Pulmonary artery endothelial cell (primary cell): ENCODE results near the gene CHD9. TPM values are rescaled to one million over a fixed set of nuclear protein-coding genes. Genes with fewer than 3 reads are reported as not detected.
"Not testable (repeated sequence)": the region's sequence is repeated elsewhere in the genome, so short reads cannot be mapped to it uniquely, and the experiment has no call there.

Experiments
- DNase-seq: peaks from one replicate; pipeline ENCODE4 v3.0.0-alpha.2; 2011; ENCODE audit warnings: low read depth, low spot score
- total RNA-seq: library from RNA; depleted of rRNA; stranded (reverse); fragments of >200 nt; gene quantifications from 2 replicates; pipeline ENCODE4 v1.2.3, GENCODE V29; 2014

Gene CHD9
- total RNA-seq, 1 donor from 2014 or later: 31.5 TPM

GRCh38 chr16:53281859-53282258 lies 227.1 kb downstream of the CHD9 start:
- DNase-seq: no peak

GRCh38 chr16:53282328-53282727 lies 227.5 kb downstream of the CHD9 start:
- DNase-seq: no peak

DNA sequence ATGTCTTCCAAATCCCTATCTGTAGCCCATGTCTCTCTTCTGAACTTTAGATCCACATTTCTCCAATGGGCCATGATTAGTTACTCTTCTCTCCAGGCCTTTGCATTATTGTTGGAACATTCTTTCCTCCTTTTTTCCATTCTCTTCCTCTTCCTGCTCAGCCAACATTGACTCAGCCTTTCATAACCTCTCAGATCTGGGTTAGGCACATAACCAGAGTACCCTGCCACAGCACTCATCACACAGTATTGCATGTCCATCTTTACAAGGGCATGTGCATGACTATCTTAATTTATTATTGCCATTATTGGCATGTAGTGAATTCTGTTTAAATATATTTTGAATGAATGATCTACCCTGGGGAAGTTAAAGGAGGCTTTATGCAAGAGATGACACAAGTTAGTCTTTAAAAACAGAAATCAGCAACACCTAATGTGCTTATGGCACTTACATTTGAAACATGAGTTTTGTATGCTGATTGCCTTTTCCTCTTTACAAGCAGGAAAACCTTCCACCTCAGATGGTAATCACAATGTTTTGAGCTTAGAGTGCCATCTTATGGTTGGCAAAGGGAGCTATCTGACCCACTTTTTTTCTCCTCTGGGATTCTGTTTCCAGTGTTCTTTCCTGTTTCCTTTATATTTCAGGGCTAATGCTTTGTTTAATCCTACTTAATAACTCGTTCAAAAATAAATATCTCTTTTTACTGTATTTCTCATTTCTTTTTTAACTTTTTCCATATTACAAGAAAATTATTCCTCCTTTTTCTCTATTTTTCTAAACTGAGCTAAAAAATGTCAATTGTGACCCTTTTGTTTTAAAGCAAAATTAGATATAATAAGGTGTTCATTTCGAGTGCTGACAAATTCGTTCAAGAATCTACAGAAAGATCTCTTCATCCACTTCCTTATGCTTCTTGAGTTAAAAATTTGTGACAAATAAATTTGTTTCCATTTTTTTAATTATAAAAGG lies 228.5 kb downstream of the CHD9 start:
- DNase-seq: peak; percentile 33

GRCh38 chr16:53285236-53285635 lies 230.4 kb downstream of the CHD9 start:
- no peak for DNase-seq

GRCh38 chr16:53290520-53290919 lies 235.7 kb downstream of the CHD9 start:
- no peak for DNase-seq

GRCh38 chr16:53291757-53292392 lies 237.1 kb downstream of the CHD9 start:
- no peak for DNase-seq

DNA sequence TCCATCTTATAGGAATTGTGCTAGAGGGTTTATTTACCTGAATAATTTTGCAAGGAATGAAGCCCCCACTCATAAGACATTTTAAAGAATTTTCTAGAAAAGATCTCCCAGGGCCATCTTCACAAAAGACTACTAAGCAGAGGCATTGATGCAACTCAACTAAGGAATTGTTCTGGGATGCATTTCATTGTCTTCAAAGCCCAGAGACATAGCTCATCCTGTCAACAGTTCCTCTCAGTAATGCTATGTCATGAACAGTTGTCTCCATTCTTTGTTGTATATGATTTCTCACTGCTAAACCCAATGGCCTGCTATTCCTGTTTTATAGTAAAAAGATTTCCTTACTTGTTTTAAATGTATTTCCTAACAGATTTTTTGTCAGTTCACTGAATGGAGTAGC lies 242.7 kb downstream of the CHD9 start:
- DNase-seq: no peak

- no peak for DNase-seq
These were observed 249.5 kb downstream of the CHD9 start for GRCh38 chr16:53304334-53304733.

GRCh38 chr16:53305743-53306142 lies 251.0 kb downstream of the CHD9 start:
- DNase-seq: no peak

DNA sequence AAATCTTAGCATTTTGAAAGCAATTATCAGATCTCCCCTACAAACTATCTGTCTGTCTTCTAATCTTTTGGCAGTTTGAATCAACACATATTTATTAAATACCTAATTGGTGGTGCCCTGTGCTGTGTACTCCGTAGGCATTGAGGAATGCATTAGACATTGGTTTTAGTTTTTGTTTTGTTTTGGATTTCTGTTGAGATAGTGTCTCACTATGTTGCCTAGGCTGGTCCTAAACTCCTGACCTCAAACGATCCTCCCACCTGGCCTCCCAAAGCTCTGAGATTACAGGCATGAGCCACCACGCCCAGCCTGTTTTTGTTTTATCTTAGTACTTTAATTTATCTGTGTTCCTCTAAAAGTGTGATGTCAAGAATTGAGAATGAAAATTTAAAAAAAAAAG lies 254.7 kb downstream of the CHD9 start:
- DNase-seq: no peak

GRCh38 chr16:53320992-53321391 lies 266.2 kb downstream of the CHD9 start:
- DNase-seq: no peak

DNA sequence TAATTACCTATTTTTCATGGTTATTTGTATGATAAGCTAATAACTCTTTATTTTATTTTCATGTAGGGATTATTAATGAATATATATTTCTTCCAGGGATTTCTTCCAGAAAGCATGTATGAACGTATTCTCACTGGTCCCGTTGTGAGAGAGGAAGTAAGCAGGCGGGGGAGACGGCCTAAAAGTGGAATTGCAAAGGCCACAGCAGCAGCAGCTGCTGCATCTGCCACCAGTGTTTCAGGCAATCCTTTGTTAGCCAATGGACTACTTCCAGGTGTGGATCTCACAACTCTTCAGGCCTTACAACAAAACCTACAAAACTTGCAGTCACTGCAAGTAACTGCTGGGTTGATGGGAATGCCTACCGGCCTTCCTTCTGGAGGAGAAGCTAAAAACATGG lies 269.1 kb downstream of the CHD9 start:
- no peak for DNase-seq

GRCh38 chr16:53330991-53331390 lies 276.2 kb downstream of the CHD9 start:
- not testable (repeated sequence) for DNase-seq

GRCh38 chr16:53334581-53334980 lies 279.8 kb downstream of the CHD9 start:
- DNase-seq: no peak

DNA sequence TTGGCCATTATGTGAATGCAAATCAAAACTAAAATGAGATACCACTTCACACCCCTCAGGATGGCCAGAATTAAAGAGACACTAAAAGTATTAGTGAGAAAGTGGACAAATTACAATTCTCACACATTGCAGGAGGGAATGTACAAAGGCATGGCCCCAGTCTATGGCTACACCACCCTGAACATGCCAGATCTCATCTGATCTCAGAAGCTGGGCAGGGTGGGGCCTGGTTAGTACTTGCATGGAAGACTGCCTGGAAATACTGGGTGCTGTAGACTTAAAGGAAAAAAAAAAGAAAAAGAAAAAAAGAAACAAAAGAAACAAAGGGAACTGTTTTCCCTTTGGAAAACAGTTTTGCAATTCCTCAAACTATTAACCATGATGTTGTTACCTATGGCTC lies 282.5 kb downstream of the CHD9 start:
- no peak for DNase-seq

- DNase-seq: no peak
These were observed 287.0 kb downstream of the CHD9 start for GRCh38 chr16:53341792-53342191.

- DNase-seq: no peak
These were observed 300.3 kb downstream of the CHD9 start for GRCh38 chr16:53355064-53355463.

GRCh38 chr16:53356478-53357207 lies 301.9 kb downstream of the CHD9 start:
- no peak for DNase-seq

DNA sequence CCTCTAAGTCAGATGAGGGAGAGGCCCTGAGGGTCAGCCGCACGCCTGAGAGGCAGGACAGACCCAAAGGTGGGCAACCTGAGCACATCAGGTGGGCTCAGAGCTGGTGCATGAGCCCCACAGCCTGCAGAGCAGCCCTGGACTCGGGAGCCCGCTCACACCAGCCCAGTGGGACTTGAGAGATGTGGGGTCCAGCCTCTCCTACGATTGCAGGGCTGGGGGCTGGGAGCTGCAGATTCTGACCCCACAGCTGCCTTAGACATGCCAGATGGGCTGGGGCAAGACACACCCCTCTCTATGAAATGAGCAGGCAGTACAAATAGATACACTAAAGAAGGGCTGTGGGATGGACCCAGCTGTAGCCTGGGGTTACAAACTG lies 302.4 kb downstream of the CHD9 start:
- no peak for DNase-seq

DNA sequence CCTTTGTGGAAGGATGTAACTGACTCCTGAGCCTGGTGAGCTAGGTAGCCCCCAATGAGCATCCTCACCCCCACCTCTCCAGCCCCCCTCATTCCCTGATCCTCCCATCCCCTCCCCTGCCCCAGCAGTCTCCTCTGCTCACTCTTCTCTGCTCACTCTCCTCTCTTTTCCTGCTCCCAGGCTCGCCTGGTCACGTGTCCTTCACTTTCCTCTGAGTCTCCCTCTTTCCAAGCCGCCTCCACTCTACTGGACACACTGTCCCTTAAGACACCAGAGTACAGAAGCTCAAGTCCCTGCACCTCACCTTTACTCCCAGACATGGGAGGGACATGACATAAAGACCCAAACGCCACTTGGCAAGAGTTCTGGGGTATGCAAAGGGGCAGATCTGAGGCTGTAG lies 303.2 kb downstream of the CHD9 start:
- DNase-seq: no peak

DNA sequence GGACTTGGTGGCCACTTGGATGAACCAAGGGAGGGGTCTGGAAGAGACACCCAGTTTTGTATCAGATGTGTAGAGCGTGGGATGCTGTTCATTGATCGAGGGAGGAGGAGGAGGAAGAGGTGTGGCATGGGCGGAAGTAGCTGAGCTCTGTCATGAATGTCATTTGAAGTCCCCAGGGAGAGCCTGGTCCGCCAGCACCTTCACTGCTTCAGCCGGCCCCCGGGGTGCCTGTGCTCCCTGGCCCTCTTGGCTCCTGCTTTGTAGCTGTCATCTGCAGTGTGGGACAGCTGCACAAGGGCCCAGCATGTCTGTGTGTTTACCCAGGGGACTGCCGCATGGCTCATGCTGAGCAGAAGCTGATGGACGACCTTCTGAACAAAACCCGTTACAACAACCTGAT lies 304.1 kb downstream of the CHD9 start:
- DNase-seq: no peak

GRCh38 chr16:53369921-53370320 lies 315.1 kb downstream of the CHD9 start:
- no peak for DNase-seq
